ENCODE results near the gene ETS2. TPM values are rescaled to one million over a fixed set of nuclear protein-coding genes. Genes with fewer than 3 reads are reported as not detected.

ETS2 gene
- total RNA-seq, 1 experiment from 2014 or later = 132 TPM

DNA sequence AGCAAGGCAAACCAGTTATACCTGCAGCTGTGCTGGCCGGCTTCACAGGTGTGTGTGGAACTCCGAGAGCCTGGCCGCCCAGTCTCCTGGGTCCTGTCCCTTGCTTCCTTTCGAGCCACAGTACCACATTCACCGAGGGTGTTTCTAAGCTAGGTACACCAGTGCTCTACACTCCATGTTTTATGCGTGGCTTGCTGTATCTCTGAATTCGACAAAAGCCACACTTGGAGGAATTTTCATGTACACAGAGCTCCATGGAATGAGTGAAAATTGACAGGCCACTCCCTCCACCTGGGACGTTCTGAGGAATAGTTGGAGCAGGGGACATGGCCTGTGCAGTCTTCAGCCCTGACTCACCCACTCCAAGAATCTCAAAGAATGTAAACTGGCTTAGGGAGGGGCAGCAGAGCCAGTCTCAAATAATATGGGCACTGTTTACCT lies 14.0 kb downstream of the ETS2 start:
- no TSS peak for BruUV-seq (replicated peaks)
- Histone ChIP-seq H3K4me1 (ENCODE audit: control insufficient read depth, insufficient read depth, low read length) (peaks cover 79% of the 10 kb centered on the region), H3K27me3 (ENCODE audit: control insufficient read depth, insufficient read depth, low read length) (no peaks in the 10 kb centered on the region), H3K27ac (ENCODE audit: low read length) (peak overlapping the region; percentile 69), H3K36me3 (ENCODE audit: control insufficient read depth, insufficient read depth, low read length) (peaks cover 36% of the 10 kb centered on the region), H3K9me3 (ENCODE audit: control insufficient read depth, insufficient read depth, low read depth, low read length) (no peaks in the 10 kb centered on the region), H3K4me3 (ENCODE audit: low read depth in 2 of 2, low read length in 2 of 2) (no peak overlapping the region)
- no peak for DNase-seq (ENCODE audit: low read depth, low spot score)
- POLR2A ChIA-PET = no interaction called here
- intact Hi-C loops (cut with micrococcal nuclease; ENCODE audit: unreplicated experiment) (loop anchor here (5.0 kb wide), 1 partner anchor 318 kb away; no protein-coding TSS in a partner anchor), in situ Hi-C loops (cut with HindIII; ENCODE audit: low pct_unique_long_range_greater_than_20kb, low sequenced_read_pairs) (no loop called here)
- TF ChIP-seq, protein P1, sequence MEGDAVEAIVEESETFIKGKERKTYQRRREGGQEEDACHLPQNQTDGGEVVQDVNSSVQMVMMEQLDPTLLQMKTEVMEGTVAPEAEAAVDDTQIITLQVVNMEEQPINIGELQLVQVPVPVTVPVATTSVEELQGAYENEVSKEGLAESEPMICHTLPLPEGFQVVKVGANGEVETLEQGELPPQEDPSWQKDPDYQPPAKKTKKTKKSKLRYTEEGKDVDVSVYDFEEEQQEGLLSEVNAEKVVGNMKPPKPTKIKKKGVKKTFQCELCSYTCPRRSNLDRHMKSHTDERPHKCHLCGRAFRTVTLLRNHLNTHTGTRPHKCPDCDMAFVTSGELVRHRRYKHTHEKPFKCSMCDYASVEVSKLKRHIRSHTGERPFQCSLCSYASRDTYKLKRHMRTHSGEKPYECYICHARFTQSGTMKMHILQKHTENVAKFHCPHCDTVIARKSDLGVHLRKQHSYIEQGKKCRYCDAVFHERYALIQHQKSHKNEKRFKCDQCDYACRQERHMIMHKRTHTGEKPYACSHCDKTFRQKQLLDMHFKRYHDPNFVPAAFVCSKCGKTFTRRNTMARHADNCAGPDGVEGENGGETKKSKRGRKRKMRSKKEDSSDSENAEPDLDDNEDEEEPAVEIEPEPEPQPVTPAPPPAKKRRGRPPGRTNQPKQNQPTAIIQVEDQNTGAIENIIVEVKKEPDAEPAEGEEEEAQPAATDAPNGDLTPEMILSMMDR (IDR thresholded peaks at IDR 0.05) = no peak
- TF ChIP-seq SIN3A (IDR thresholded peaks at IDR 0.05; ENCODE audit: borderline replicate concordance, insufficient read depth, low read depth, low read length) = no peak
- TF ChIP-seq, protein P2, sequence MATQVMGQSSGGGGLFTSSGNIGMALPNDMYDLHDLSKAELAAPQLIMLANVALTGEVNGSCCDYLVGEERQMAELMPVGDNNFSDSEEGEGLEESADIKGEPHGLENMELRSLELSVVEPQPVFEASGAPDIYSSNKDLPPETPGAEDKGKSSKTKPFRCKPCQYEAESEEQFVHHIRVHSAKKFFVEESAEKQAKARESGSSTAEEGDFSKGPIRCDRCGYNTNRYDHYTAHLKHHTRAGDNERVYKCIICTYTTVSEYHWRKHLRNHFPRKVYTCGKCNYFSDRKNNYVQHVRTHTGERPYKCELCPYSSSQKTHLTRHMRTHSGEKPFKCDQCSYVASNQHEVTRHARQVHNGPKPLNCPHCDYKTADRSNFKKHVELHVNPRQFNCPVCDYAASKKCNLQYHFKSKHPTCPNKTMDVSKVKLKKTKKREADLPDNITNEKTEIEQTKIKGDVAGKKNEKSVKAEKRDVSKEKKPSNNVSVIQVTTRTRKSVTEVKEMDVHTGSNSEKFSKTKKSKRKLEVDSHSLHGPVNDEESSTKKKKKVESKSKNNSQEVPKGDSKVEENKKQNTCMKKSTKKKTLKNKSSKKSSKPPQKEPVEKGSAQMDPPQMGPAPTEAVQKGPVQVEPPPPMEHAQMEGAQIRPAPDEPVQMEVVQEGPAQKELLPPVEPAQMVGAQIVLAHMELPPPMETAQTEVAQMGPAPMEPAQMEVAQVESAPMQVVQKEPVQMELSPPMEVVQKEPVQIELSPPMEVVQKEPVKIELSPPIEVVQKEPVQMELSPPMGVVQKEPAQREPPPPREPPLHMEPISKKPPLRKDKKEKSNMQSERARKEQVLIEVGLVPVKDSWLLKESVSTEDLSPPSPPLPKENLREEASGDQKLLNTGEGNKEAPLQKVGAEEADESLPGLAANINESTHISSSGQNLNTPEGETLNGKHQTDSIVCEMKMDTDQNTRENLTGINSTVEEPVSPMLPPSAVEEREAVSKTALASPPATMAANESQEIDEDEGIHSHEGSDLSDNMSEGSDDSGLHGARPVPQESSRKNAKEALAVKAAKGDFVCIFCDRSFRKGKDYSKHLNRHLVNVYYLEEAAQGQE (IDR thresholded peaks at IDR 0.05; ENCODE audit: insufficient read depth in 1 of 2, low read depth in 2 of 2, low read length in 1 of 2) = no peak
- no peak for TF ChIP-seq TCF7L2 (IDR thresholded peaks at IDR 0.05; ENCODE audit: low read depth, low read length)
- TF ChIP-seq POLR2AphosphoS5 (IDR thresholded peaks at IDR 0.05; ENCODE audit: low read depth, low read length) = no peak
- CTCF ChIA-PET = no interaction called here
- ATAC-seq = no peak

DNA sequence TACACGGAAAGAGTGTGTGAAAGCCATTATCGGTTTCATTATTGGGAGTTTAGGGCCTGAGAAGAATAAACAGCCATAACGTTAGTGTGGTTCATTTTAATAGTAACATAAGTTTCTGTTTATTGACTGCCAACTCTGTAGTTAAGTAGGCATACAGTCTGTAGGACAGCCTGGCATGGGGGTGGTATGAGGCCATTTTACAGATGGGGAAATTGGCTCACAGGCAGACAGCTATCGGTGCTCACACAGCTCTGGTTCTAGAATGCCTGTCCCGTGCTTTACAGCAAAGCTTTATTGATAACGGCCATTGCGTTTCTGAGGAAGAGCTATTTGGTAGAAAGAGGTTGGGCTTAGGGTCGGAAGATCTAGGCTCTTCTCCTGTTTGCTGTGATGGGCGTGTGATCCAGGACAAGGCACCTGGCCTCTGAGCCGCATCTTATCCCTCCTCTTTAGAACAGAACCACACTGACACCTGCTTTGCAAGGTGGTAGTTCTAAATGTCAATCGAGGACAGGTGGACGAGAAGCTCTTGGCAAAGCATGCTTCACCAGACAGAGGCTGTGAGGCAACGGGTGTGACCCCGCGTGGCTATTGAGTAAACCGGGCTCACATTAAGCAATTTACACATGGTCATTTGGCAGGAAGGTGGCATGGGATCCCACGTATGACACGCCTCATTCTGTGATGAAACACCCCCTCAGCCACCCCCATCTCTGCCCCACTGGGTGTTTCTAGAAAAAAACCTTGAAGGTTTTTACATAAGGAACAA lies 14.9 kb downstream of the ETS2 start:
- TF ChIP-seq, protein P2 (IDR thresholded peaks at IDR 0.05; ENCODE audit: insufficient read depth in 1 of 2, low read depth in 2 of 2, low read length in 1 of 2) = no peak
- TF ChIP-seq SIN3A (IDR thresholded peaks at IDR 0.05; ENCODE audit: borderline replicate concordance, insufficient read depth, low read depth, low read length) = no peak
- TF ChIP-seq POLR2AphosphoS5 (IDR thresholded peaks at IDR 0.05; ENCODE audit: low read depth, low read length) = no peak; the same call in none of the 2 replicates
- H3K4me3 ChIP-seq (ENCODE audit: low read depth in 2 of 2, low read length in 2 of 2) = no peak overlapping the region
- CTCF ChIA-PET = interaction anchor here (0.5 kb wide), 1 partner anchor 317 kb away, joined by 3 read pairs; no protein-coding TSS in a partner anchor
- no peak for ATAC-seq
- POLR2A ChIA-PET = no interaction called here
- DNase-seq (ENCODE audit: low read depth, low spot score) = no peak
- no TSS peak for BruUV-seq (replicated peaks)
- intact Hi-C loops (cut with micrococcal nuclease; ENCODE audit: unreplicated experiment) (loop anchor here (5.0 kb wide), 1 partner anchor 317 kb away; no protein-coding TSS in a partner anchor), in situ Hi-C loops (cut with HindIII; ENCODE audit: low pct_unique_long_range_greater_than_20kb, low sequenced_read_pairs) (no loop called here)
- H3K27ac ChIP-seq (ENCODE audit: low read length) = peak overlapping the region; percentile 69
- H3K27me3 ChIP-seq (ENCODE audit: control insufficient read depth, insufficient read depth, low read length) = no peaks in the 10 kb centered on the region
- peaks cover 70% of the 10 kb centered on the region for H3K4me1 ChIP-seq (ENCODE audit: control insufficient read depth, insufficient read depth, low read length)
- peaks cover 36% of the 10 kb centered on the region for H3K36me3 ChIP-seq (ENCODE audit: control insufficient read depth, insufficient read depth, low read length)
- no peaks in the 10 kb centered on the region for H3K9me3 ChIP-seq (ENCODE audit: control insufficient read depth, insufficient read depth, low read depth, low read length)
